ENCODE measurements around the gene TRPM1. TPM values are rescaled to one million over a fixed set of nuclear protein-coding genes. Genes with fewer than 3 reads are reported as not detected.

The TRPM1 gene
- total and polyA plus RNA-seq, 9 of the 15 experiments (the other 6 are each of a cell fraction or from before 2014, with no cell fraction given) = 0.01 to 0.06 (median 0.03) TPM; not detected in 5

- Histone ChIP-seq H2AFZ (ENCODE audit: low read depth, low read length) (no peak overlapping the region), H4K20me1 (replicated peaks; ENCODE audit: control insufficient read depth, insufficient read depth, low read length) (peaks cover 6% of the 10 kb centered on the region; the same call in 1 of the 2 replicates), H3K79me2 (ENCODE audit: control insufficient read depth, insufficient read depth, low read length) (no peaks in the 10 kb centered on the region), H3K9me1 (ENCODE audit: control insufficient read depth, insufficient read depth, low read length) (no peaks in the 10 kb centered on the region), H3K27me3 (ENCODE audit: control insufficient read depth in 2 of 2, insufficient read depth in 2 of 2, low read length in 2 of 2) (peaks cover 10 to 26% of the 10 kb centered on the region in 2 experiments), H3K27ac (ENCODE audit: extremely low read depth, low read depth, low read length) (no peak overlapping the region), H3K36me3 (ENCODE audit: control insufficient read depth, insufficient read depth, low read length) (no peaks in the 10 kb centered on the region), H3K9me3 (replicated peaks; ENCODE audit: control insufficient read depth, insufficient read depth, low read depth, low read length) (no peaks in the 10 kb centered on the region), H3K4me1 (replicated peaks in 1 of 2; ENCODE audit: control insufficient read depth in 2 of 2, insufficient read depth in 2 of 2, low read length in 2 of 2) (peaks cover 0 to 5% of the 10 kb centered on the region in 2 experiments; a peak in 1 of 5 replicates), H3K4me3 (no peak overlapping the region), H3K9ac (ENCODE audit: insufficient read depth in 1 of 2, low read depth in 2 of 2, low read length in 2 of 2) (no peak overlapping the region), H3K4me2 (ENCODE audit: insufficient read depth, low read length) (no peak overlapping the region)
- WGBS (ENCODE audit: insufficient coverage, low coverage, missing lambda C conversion rate) = 0% methylated on average over 6 of the region's 6 CpGs
- ChIA-PET CTCF (ENCODE audit: low intra/inter-chr PET ratio) (no interaction called here), POLR2A (no interaction called here)
- intact Hi-C loops (cut with micrococcal nuclease) (no loop called here), in situ Hi-C loops (cut with MboI) (no loop called here)
- TF ChIP-seq ZNF175 (CRISPR knock-in tag; IDR thresholded peaks at IDR 0.05; ENCODE audit: low read depth) = no peak
- TF ChIP-seq CTCF (IDR thresholded peaks at IDR 0.05 in 2 of 3, conservative IDR thresholded peaks at IDR 0.05 in 1 of 3; ENCODE audit: insufficient read depth in 2 of 3, low read depth in 1 of 3, low read length in 3 of 3) = peak in 1 of 3 experiments; percentile 20; a peak in 1 of 6 replicates
- TF ChIP-seq NR2C1 (IDR thresholded peaks at IDR 0.05) = no peak
- TF ChIP-seq NR2C1 (tag; IDR thresholded peaks at IDR 0.05) = no peak
- no TSS peak for BruUV-seq (replicated peaks)
- DNase-seq (ENCODE audit: extremely low read depth in 1 of 4, low spot score in 3 of 4) (no peak), ATAC-seq (peak; percentile 53), FAIRE-seq (no peak)
These were observed 2.5 kb upstream of the TRPM1 start for GRCh38 chr15:31104003-31104402.
